ENCODE data around the gene RNF144A.

Gene RNF144A

DNA sequence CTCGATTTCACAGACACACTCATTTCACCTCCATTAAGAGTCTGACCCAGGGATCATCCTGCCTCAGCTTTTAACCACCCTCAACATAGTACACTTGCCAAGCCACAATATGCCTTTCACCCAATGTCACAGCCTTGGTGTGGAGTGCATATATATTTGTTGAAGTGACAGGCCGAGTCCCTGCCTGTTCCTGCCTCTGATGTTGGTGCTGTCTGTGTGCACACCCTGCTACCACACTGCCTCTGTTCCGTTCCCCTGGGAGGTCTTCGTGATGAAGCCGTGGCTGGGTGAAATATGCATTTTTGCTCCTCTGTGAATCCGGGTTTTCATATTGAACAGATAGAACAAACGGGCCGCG is 90.3 kb downstream of the RNF144A start:
- no peak overlapping the region for H3K4me3 ChIP-seq (ENCODE audit: low read depth, low read length)
- TF ChIP-seq, protein P1, sequence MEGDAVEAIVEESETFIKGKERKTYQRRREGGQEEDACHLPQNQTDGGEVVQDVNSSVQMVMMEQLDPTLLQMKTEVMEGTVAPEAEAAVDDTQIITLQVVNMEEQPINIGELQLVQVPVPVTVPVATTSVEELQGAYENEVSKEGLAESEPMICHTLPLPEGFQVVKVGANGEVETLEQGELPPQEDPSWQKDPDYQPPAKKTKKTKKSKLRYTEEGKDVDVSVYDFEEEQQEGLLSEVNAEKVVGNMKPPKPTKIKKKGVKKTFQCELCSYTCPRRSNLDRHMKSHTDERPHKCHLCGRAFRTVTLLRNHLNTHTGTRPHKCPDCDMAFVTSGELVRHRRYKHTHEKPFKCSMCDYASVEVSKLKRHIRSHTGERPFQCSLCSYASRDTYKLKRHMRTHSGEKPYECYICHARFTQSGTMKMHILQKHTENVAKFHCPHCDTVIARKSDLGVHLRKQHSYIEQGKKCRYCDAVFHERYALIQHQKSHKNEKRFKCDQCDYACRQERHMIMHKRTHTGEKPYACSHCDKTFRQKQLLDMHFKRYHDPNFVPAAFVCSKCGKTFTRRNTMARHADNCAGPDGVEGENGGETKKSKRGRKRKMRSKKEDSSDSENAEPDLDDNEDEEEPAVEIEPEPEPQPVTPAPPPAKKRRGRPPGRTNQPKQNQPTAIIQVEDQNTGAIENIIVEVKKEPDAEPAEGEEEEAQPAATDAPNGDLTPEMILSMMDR (IDR thresholded peaks at IDR 0.05; ENCODE audit: insufficient read depth, low read depth, low read length, missing control alignments) = no peak
- no peak for DNase-seq (ENCODE audit: low read depth)

DNA sequence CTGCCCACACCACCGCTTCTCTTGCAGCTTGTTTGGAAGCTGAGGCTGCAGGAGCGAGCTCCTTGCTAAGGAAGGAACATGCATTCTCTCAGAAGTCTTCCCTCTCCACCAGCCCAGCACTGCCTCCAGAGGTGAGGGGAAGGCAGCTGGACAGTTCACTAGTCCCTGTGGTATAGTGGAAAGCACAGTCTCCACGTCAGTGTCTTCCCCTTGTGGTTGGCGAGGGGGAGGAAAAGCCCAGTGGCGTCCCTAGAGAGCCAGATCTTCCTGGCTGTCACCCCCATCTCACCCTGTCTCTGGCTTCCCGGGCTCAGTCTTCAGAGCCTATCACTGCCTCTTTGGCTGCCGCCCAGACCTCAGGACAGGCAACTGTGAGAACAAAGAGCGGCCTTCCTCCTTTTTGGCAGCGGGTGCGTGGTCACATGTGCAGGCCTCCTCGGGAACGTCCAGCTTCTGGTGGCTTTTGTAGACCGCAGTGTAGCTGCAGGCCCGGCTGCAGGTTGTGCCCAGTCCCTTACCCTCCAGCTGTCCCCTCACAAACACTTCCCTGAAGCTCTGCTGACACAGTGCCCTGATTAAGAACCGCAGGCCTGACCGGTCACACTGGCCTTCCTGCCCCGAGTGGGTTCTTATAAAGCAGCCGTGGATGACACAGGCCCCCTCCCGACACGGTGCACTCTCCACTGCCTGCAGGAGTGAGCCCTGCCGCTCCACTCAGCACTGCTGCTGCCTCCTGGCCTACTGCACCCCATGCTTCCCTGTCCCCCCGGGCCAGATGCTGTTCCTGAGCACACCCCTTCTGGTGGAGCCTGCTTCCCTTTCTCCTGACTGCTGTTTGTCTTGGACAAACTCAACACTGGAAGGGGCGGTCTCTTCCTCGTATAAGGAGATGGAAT is 90.9 kb downstream of the RNF144A start:
- TF ChIP-seq, protein P1 (IDR thresholded peaks at IDR 0.05; ENCODE audit: insufficient read depth, low read depth, low read length, missing control alignments) = no peak
- DNase-seq (ENCODE audit: low read depth) = no peak
- H3K4me3 ChIP-seq (ENCODE audit: low read depth, low read length) = no peak overlapping the region

DNA sequence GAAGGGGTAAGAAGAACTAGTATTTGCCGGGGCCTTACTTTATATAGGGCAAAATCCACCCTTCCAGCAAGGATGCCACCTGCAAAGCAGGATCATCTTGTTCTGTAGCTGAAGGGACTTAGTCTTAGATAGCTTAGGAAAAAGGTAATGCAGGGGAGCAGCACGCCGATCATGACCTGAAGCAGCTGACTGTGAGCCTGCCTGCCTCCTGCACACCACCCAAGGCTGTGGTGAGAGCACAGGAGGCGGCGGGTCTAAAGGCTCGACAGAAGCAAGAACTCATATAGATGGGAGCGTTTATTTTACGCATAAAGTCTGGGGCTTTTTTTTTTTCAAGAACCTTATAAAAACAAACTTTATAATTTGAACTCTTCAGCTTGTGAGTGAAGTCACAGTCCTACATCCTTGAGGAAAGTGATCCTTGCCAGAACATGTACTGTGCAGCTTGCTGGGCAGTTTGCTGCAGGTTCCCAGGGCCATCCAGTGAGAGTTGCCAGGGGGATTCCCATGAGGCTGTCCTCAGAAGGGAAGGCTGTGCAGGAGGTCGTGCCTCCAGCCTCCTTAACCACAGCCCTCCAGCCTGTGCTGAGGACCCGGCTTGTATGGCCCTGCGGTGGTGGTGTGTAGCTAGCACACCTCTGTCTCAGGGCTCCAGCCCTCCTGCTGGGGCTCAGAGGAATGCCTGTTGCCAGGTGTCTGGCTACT is 92.1 kb downstream of the RNF144A start:
- TF ChIP-seq, protein P1 (IDR thresholded peaks at IDR 0.05; ENCODE audit: insufficient read depth, low read depth, low read length, missing control alignments) = no peak
- DNase-seq (ENCODE audit: low read depth) = no peak
- H3K4me3 ChIP-seq (ENCODE audit: low read depth, low read length) = no peak overlapping the region

DNA sequence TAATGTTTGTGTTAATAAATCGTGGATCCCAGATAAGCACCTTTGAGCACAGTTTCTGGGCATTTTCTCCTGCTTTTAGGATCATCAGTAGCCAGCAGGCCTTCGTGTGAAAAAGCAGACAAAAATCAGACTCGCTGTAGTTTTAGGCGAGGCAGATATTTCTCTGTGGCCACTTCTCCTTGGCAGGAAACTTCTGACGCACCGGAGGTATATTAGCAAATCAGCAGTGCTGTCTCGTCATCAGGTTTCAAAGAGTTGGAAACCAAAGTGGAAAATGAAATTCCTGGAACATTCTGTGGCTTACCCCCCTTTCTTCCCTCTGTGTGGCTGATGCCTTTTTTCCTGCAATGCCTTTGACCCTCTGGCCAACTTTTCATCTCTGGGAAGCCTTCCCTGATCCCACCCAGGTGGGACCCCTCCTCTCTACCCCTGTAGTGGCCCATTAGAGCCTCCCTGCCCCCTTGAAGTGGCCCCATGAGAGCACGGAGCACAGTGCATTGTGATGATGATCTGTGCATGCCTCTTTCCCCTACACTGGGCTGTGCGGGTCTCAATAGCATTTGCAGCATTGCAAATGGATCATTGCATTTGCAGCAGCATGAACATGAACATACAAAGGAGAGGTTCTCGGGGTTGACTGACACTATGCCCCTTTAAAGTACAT is 93.3 kb downstream of the RNF144A start:
- TF ChIP-seq, protein P1 (IDR thresholded peaks at IDR 0.05; ENCODE audit: insufficient read depth, low read depth, low read length, missing control alignments) = no peak
- DNase-seq (ENCODE audit: low read depth) = no peak
- H3K4me3 ChIP-seq (ENCODE audit: low read depth, low read length) = no peak overlapping the region

DNA sequence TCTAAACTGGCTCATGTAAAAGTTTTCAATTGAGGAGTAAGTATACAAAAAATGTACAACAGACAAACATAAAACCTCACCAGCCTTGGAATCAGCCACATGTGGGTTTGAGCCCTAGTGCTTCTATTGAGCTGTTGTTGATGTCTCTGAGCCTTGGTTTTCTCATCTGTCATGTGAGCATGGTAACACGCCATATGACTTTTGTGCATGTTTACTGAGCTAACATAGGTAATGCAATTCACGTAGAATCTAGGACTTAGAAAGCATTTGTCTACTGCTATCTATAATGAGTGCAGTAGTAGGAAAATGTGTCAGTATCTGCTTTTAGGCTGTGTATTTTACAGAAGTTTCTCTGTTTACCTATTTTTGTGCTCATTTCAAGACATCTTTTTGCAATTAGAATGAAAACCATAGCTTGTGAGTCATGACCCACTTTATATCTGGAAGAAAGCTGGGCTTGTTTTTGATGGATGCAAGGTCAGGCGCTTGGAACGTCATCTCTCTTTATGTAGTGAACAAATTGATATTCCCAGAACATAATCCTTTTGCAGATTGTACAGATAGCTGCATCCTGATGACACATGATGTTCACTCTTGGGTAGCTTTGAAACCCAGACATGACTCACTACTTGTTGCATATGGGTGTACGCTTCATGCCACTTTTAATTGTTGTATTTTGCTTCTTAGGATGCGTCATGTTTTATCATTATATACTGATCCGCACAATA is 94.3 kb downstream of the RNF144A start:
- H3K4me3 ChIP-seq (ENCODE audit: low read depth, low read length) = no peak overlapping the region
- TF ChIP-seq, protein P1 (IDR thresholded peaks at IDR 0.05; ENCODE audit: insufficient read depth, low read depth, low read length, missing control alignments) = no peak
- no peak for DNase-seq (ENCODE audit: low read depth)

DNA sequence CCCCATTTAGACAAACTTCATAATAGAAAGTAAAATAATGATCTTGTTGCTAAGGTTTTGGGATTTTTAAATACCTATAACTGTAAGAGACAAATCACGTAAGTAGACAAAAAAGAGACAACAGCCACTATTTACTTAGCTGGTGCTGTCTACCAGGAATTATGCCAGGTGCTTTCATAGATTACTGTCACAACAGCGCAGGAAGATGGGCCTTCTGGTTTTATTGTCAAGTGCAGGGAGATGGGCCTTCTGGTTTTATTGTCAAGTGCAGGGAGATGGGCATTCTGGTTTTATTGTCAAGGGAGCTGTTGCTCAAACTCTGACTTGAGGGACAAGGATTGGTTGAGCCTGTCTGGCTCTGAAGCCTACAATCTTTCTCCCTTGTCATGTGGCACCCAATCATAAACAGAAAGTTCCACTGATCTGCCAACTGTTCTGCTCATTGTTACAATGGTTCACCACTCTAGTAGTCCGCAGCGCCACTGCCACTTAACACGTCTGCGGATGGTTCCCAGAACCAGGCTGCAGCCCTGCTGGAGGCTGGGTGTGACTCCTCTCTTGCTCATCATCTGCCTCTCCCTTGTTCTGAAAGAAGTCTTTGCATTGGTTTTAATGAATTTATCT is 95.0 kb downstream of the RNF144A start:
- DNase-seq (ENCODE audit: low read depth) = no peak
- TF ChIP-seq, protein P1 (IDR thresholded peaks at IDR 0.05; ENCODE audit: insufficient read depth, low read depth, low read length, missing control alignments) = no peak
- no peak overlapping the region for H3K4me3 ChIP-seq (ENCODE audit: low read depth, low read length)

All from GM12865 (cell line).